Measurements from ENCODE around the gene AGK.
"Not testable (repeated sequence)": the region's sequence is repeated elsewhere in the genome, so short reads cannot be mapped to it uniquely, and the experiment has no call there.

AGK gene

GRCh38 chr7:141588912-141589311, 37.7 kb downstream of the AGK start:
- DNase-seq, result no peak

DNA sequence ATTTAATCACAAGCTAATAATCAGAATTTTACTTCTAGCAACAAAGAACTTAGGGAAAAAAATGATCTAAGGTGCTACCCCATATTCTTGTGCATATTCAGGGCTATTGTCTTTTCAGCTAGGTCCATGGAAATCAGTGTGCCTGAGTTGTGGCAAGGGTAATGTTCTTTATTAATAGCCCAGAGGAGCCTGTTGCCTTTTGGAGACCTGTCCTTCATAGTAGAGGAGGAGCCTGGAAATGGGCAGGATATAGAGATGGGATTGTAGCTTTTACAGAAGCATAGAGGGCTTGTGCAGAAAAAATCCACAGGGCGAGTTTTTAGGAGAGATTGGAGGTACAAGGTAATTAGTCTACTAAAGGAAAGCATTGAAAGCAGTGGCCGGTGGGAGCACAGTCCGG, 38.9 kb downstream of the AGK start:
- no peak for DNase-seq

- DNase-seq, result no peak
Observed at GRCh38 chr7:141590666-141591065, 39.5 kb downstream of the AGK start.

- DNase-seq, result no peak
Observed at GRCh38 chr7:141593134-141593533, 41.9 kb downstream of the AGK start.

GRCh38 chr7:141597966-141598365, 46.8 kb downstream of the AGK start:
- DNase-seq, result no peak

DNA sequence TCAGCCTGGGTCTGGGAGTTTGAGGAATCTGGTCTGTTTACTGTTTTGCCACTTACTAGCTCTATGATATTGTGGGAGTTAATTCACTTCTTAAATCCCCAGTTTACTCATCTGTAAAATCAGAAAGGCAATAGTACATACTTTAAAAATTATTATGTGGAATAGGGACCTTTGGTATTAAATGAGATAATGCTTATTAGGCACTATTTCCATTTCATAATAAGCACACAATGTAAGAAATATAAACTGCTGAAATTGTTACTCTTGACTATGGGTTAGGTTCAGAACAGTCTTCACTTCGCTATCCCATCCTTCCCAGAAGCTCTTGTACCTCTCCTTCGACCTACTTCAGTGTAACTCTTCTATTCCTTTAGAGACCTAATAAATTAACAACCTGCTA, 47.2 kb downstream of the AGK start:
- no peak for DNase-seq

GRCh38 chr7:141600168-141601006, 49.2 kb downstream of the AGK start:
- no peak for DNase-seq

DNA sequence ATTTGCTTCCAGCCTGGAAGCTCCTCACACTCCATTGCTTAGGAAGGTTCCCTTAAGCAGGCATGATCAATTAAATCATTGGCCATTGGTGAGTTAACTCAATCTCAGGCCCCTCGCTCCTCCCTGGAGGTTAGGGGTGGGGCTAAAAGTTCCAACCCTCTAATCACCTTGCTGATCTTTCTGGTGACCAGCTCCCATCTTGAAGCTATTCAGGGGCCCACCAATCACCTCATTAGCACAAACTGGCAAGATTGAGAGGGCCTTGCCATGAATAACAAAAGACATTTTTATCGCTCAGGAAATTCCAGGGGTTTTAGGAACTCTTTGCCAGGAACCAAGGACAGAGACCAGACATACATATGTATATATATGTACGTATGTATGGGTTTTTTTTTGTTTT, 58.4 kb downstream of the AGK start:
- no peak for DNase-seq

- no peak for DNase-seq
Observed at GRCh38 chr7:141610671-141611070, 59.5 kb downstream of the AGK start.

GRCh38 chr7:141612861-141613260, 61.7 kb downstream of the AGK start:
- no peak for DNase-seq

DNA sequence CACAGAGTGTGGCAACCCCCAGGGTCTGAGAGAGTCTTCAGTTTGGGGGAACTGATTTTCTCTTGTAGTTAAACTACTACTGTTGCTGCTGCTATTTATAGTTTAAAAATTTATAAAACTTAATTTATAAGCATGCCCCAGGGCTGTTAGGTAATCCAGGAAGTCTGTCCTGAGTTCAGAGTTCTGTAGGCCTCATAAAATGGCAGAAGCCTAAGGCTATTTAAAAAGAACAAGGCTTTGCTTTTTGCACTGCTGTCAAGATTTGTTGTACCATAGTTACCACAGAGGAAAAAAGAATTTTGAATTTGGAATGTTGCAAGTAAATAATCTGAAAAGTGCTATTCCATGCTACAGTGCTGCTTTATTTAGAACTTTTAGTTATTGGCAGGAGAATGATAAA, 66.1 kb downstream of the AGK start:
- no peak for DNase-seq

DNA sequence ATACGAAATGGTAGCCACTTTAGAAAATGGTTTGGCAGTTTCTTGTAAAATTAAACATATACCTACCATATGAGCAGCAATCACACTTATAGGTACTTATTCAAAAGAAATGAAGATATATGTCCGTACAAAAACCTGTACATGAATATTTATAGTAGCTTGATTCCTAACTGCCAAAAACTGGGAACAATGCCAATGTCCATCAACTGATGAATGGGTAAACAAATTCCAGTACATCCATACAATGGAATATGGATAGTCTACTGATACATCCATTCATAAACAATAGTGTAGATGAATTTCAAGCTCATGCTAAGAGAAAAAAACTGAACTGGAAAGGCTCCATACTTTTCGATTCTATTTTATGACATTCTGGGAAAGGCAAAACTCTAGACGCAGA, 68.5 kb downstream of the AGK start:
- DNase-seq, result no peak

- DNase-seq, result no peak
Observed at GRCh38 chr7:141624763-141625162, 73.6 kb downstream of the AGK start.

DNA sequence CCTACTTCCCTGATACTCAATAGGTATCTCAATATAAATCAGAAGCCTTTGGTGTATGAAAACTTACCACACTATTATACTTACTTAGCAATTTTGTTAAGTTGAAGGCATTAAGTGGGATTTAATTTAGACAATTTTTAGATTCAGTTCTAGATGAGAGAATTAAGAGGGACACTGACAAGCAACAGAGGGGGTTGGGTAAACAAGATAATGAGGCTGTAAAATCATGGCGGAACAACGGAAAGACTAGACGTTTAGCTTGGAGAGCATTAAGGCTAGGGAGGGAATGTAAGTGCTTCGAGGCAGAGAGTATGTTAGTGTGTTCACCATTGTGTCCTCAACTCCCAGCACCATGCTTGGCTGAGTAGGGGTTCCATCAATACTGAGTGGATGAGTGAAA, 79.4 kb downstream of the AGK start:
- DNase-seq, result no peak

- no peak for DNase-seq
Observed at GRCh38 chr7:141631525-141631924, 80.3 kb downstream of the AGK start.

DNA sequence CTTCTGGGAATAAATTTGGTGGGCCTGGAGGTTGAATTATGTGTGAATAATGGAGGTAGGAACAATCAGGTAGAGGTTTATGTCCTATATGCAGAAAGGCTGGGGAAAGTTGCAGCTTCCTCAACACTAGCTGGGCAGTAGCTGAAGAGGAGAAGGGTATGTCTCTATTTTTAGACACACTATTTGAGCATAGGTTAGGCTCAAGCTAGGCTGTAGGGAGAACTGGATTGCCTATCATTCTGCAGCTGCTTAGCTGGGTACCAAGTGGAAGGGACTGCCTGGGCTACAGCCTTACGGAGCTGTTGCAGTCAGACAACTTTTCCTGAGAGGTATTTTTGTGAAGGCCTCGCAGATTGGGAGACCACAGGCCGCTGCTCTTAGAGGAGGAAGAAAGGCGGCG, 82.9 kb downstream of the AGK start:
- no peak for DNase-seq

DNA sequence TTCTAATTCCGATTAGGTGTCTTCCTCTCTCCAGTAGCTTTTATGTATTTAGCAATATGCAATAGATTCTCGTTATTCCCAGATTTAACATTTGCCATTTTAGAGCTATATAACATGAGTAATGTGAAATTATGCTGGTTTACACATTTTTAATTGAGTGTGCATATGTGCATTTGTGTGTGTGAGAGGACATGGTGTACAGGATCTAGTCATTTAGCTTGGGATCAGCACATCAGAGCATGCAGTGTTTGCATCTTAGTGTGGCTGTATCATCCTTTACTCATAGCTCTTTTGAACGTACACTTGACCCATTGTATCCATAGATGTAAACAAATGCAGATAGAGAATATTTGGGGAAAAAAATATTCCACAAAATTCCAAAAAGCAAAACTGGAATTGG, 84.8 kb downstream of the AGK start:
- DNase-seq, result no peak

DNA sequence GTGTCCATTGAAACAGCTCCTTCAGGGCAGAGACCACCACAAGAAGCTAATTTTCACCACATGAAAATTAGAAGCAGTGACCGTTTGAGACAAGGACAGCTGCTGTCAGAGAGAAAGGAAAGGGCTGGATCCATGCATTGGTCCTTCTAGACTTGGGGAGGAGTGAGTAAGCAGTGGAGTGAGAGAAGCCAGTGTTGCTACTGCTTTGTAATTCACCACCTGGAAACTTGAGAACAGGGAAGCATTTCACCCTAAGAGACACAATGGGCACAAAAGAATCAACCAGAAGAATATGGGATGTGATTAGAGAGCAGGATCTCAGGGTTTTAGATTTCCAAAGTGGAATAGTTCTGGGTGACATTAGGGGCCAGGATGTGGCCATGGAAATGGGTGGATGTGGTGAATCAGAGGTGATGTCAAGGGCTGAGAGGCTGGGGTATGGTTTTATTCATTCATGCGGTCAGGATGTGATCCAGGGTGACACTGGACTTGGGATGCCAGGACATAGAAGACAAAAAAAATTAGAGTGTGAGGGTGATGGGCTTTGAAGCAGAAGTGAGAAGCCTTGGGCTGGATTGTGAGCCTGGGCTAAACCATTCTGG, 89.1 kb downstream of the AGK start:
- no peak for DNase-seq

DNA sequence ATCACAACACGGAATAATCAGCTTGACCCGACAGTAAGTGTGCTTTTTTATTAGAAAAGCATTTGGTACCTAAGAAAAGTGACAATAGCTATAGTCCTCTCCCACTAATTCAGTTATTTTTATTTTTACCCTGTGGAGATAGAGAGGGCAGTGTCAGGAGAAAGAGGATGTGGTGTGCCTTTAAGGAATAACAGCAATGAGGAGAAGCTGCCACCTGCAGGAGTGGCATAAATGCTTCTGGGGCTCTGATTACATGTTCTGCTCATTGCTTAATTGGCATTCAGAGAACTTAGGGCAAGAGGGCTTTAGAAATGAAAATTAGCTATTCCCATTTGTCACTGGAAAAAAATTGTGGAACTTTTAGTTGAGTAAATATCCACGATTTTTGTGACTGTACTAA, 90.7 kb downstream of the AGK start:
- DNase-seq, result no peak

- no peak for DNase-seq
Observed at GRCh38 chr7:141645188-141645587, 94.0 kb downstream of the AGK start.

DNA sequence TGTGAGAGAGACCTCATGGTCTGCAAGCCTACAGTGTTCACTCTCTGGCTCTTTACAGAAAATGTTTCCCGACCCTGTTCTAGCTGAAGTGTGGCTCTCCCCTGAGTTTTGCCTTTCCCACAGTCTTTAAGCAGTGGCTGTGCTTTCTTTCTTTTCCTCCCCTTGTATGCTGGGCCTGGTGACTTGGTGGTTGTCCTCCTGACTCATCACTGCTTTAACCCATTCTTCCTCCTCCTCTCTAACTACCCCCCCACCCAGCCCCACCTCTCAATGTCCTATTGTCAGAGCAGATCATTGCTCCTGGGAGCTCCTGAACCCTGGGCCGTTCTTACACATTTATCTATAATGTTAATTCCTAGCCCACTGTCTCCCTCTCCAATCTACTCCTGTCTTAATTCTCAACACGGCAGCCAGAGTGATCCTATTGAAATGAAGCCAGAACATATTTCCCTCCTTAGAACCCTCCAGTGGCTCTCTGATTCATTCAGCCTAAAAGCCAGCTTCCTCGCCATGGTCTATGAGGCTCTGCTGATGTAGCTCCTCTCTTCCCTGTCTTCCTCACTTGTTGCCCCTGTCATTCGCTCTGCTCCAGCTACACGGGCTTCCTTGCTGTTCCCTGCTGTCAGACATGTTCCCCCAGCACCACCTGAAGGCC, 95.7 kb downstream of the AGK start:
- DNase-seq, result no peak

GRCh38 chr7:141647701-141648100, 96.5 kb downstream of the AGK start:
- DNase-seq, result not testable (repeated sequence)

DNA sequence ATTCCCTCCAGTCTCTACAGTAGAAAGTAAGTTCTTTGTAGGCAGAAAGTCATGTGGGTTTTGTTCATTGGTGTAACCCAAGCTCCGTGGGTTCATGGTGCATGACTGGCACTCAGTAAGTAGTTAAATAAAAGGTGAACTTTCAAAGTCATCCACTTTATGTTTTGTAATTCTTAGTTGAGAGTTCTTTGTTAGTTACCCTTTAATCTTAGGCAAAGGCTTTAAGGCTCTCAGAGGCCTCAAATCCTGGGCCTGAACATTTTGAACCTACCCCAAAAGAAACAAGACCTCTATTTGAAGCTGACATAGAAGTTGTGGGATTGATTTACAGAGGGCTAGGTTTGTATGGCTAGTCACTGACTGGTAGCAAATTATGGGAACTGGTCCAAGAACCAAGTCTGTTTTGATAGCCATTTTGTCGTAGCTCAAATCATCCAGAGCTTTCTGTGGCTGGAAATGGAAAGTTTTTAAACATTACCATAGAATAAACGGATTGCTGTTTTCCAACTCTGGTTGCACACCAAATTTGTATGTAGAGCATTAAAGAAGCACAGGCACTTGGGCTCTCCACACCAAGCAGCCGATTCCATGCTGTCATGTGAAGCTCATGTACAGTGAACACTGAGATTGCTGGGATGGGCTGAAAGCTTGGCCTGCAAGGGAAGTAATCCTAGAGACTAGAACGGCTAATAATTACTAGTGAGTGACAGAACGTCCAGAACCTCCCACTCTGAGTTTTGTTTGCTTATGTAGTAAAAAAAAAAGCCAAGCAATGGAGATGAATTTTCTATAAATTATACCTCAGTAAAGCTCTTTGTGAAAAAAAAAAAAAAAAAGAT, 97.3 kb downstream of the AGK start:
- DNase-seq, result no peak
